ENCODE data around the gene COTL1.

- TF ChIP-seq RFXANK (CRISPR knock-in tag; IDR thresholded peaks at IDR 0.05) (no peak), CTCF (CRISPR knock-in tag; IDR thresholded peaks at IDR 0.05) (no peak), MXI1 (IDR thresholded peaks at IDR 0.05; ENCODE audit: borderline replicate concordance, low read depth, low read length) (no peak), ZNF512 (CRISPR knock-in tag; IDR thresholded peaks at IDR 0.05) (no peak), STAG1 (CRISPR knock-in tag; IDR thresholded peaks at IDR 0.05) (no peak), ZBTB1 (CRISPR knock-in tag; IDR thresholded peaks at IDR 0.05; ENCODE audit: borderline replicate concordance) (no peak), ETV6 (CRISPR knock-in tag; conservative IDR thresholded peaks at IDR 0.05) (no peak), ZBTB20 (CRISPR knock-in tag; IDR thresholded peaks at IDR 0.05; ENCODE audit: borderline replicate concordance, low read depth) (no peak), ZNF512B (CRISPR knock-in tag; IDR thresholded peaks at IDR 0.05; ENCODE audit: borderline replicate concordance) (no peak), FOSL2 (CRISPR knock-in tag; IDR thresholded peaks at IDR 0.05) (no peak)
Observed at GRCh38 chr16:84541999-84542817, 75.7 kb downstream of the COTL1 start.
